GM12875 (cell line): Measurements from ENCODE around the gene ZNF202.

Source experiments
- H3K4me3 ChIP-seq: one replicate; pipeline ENCODE4 v1.5.1; 2011; ENCODE audit warnings: low read depth, low read length, control low read depth
- TF ChIP-seq, protein P1 (sequence below): IDR thresholded peaks from 2 replicates; pipeline ENCODE4 v1.5.1; 2011; ENCODE audit warnings: low read depth, mild to moderate bottlenecking, control low read depth, inconsistent platforms, low read length, moderate library complexity, borderline replicate concordance; ENCODE audit not compliant: insufficient read depth

Gene ZNF202

DNA sequence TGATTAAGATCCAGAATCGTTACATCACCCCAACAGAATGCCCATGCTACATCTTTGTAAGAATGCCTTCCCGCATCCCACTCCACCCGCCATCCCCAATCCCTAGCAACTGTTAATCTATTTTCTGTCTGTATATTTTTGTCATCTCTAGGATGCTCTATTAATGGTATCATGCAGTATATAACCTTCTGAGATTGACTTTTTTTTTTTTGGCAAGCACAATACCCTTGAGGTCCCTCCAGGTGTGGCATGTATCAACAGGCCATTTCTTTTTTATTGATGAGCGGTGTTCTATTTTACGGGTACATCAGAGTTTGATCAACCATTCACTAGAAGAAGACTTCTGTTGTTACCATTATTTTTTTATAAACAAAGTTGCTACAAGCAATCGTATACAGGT is 56.9 kb downstream of the ZNF202 start:
- H3K4me3 ChIP-seq, result no peak overlapping the region
- TF ChIP-seq, protein P1, sequence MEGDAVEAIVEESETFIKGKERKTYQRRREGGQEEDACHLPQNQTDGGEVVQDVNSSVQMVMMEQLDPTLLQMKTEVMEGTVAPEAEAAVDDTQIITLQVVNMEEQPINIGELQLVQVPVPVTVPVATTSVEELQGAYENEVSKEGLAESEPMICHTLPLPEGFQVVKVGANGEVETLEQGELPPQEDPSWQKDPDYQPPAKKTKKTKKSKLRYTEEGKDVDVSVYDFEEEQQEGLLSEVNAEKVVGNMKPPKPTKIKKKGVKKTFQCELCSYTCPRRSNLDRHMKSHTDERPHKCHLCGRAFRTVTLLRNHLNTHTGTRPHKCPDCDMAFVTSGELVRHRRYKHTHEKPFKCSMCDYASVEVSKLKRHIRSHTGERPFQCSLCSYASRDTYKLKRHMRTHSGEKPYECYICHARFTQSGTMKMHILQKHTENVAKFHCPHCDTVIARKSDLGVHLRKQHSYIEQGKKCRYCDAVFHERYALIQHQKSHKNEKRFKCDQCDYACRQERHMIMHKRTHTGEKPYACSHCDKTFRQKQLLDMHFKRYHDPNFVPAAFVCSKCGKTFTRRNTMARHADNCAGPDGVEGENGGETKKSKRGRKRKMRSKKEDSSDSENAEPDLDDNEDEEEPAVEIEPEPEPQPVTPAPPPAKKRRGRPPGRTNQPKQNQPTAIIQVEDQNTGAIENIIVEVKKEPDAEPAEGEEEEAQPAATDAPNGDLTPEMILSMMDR, result no peak

DNA sequence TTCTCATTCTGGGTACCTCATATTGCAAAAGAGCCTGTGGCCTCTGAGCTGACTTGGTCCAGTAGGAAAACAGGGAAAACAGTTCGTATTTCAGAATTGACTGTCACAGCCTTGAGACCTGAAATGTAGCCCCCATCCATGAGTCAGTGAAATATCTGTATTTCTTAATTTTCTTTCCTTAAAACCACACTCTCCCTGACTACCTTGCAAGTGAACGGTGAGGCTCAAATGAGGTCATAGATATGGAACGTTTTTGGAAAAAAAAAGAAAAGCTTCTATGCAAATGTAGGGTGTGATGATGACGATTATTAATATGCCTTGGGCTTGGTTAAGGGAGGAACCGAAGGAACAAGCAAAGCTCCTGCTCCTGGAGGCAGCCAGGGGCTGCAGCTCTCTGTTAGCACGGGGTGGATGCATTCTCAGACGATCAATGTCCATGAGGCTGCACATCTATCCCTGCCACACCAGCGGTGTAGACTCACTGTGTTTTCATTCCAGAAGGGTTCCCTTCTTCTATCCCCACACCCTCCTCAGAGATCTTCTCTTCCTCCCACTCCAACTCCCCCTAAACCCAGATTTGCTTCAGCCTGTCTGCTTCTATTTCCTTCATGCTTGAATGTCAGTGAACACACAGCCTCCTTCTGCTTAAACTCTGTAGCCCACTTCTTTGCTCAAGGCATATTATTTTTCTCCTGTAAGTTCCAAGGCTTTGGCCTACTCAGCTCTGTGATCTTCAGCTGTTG is 57.9 kb downstream of the ZNF202 start:
- TF ChIP-seq, protein P1, result no peak
- H3K4me3 ChIP-seq, result no peak overlapping the region

DNA sequence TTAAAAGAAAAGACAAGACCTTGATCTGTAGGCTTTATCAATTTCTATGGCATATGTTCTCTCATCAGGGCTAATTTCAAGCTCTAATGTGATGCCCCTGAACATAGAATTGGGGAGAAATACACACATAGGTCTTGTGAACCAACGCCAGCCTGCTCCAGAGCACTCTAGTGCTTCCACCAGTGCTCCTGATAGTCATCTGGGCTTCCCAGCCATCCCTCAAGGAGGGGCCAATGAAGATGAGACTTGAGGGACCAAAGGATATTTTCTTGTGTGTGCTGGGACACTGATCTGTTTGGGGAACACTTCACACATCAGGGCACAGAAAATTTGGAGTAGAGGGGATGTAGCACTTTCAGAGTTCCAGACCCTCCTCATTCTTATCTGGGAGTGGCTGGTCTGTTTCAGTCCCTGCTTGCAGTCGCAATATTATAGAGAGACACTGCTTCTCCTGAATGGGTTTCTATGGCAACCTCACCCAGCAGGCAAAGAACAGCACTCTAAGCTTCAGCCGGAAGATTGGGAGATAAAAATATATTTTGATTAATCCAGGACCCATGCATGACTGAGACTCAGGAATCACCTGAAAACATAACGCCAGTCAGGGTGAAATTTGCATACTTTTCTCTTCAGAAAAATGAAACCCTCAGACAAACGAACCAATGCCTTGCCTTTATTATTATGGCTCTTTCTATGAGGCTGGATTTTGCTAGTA is 58.6 kb downstream of the ZNF202 start:
- TF ChIP-seq, protein P1, result no peak
- no peak overlapping the region for H3K4me3 ChIP-seq

DNA sequence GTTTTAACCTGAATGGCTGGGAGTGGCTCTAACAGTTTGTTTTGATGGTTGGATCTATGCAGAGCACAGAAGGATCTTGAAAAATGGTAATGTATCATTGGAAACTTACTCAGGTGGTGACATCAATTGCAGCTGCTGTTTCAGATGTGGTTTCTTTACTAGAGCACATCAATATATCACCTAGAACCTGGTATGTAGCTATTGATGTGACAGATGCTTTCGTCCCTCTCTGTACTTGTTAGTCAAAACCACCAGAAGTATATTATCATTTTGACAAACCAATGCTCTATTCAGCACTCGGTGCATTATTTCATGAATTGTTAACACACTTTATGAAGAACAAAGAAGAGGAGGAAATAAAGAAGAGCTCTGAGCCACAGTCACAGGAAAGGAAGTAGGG is 60.4 kb downstream of the ZNF202 start:
- TF ChIP-seq, protein P1, result no peak
- H3K4me3 ChIP-seq, result no peak overlapping the region

DNA sequence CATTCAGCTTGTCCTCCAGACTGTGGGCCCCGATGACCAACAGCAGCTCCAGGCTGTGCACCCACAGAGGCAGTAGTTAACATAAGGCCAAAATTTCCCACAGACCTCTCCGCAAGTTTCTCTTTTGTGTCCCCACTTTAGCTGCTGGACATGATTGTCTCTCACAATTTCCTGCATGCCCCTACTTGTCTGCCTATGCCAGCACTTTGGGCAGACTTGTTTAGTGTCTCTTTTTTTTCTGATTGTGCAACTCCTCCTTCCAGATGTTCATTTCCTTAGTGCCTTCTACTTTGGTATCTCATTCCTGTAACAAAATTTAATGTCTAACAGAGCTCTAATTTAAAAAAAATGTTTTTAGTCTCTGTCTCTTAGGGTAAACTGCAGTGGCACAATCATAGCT is 63.2 kb downstream of the ZNF202 start:
- no peak overlapping the region for H3K4me3 ChIP-seq
- TF ChIP-seq, protein P1, result no peak

DNA sequence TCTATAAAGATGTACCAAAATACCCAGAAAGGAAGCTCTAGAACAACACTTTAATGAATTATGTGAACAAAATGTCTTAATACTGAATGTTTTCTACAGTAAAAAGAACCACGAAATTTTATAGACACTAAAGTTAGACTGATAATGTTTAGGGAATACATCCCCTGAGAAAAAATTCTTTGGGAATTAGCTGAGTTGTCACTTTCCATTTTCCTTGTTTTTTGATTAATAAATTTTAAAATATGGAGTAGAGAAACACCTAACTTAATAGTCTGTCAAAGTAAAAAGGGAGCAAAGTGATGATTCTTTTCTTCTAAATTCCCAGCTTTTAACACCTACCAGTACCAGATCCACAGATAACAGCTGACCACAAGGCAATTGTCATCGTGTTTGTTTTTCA is 64.0 kb downstream of the ZNF202 start:
- TF ChIP-seq, protein P1, result no peak
- no peak overlapping the region for H3K4me3 ChIP-seq

DNA sequence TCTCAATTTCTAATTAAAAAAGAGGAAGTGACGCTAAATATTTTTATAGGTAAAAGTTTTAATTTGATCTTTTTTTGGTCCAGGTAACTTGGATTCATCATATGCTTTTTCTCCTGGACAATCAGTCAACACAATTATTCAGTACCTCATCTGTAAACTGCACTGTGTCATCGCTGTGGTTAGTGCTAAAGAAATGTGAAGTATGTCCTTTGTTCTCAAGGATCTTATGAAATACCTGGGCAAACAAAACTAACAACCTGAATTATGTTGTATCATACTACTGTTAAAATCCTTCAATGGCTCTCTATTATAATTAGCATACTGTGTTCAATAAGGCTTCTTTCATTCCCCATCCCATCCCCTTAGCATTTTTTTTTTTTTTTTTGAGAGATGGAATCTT is 67.2 kb downstream of the ZNF202 start:
- TF ChIP-seq, protein P1, result no peak
- no peak overlapping the region for H3K4me3 ChIP-seq
